CD4-positive, alpha-beta memory T cell (primary cell): Measurements from ENCODE around the gene RTN4R. TPM values are rescaled to one million over a fixed set of nuclear protein-coding genes. Genes with fewer than 3 reads are reported as not detected.

Source experiments
- CTCF ChIA-PET: fragments of 350-600 bp; sonication (Branson Sonifier 250); formaldehyde crosslinking; loops from one replicate; lab custom pipeline; 2021; ENCODE audit warnings: inconsistent platforms; ENCODE audit not compliant: partially characterized antibody; lab: Charles Lee
- POLR2A ChIA-PET: fragments of 350-600 bp; sonication (Branson Sonifier 250); formaldehyde crosslinking; loops from one replicate; lab custom pipeline; 2021; ENCODE audit not compliant: partially characterized antibody; lab: Charles Lee
- DNase-seq, 5 donors: peaks; one replicate each; pipeline versions ENCODE4 v3.0.0 to v3.0.0-alpha.2; 2020 to 2022; ENCODE audit warnings: mixed read lengths in 1 of 5
- H3K27ac ChIP-seq: one replicate; pipeline ENCODE4 v1.7.0; 2013; ENCODE audit warnings: low read depth, low read length
- H3K27me3 ChIP-seq: 2 replicates; pipeline ENCODE4 v1.7.0; 2013; ENCODE audit warnings: mild to moderate bottlenecking, low read length, moderate library complexity; ENCODE audit not compliant: insufficient read depth
- H3K36me3 ChIP-seq: 2 replicates; pipeline ENCODE4 v1.7.0; 2013; ENCODE audit warnings: mild to moderate bottlenecking, low read length, moderate library complexity; ENCODE audit not compliant: insufficient read depth
- H3K4me1 ChIP-seq: 2 replicates; pipeline ENCODE4 v1.7.0; 2013; ENCODE audit warnings: mild to moderate bottlenecking, low read length, moderate library complexity; ENCODE audit not compliant: insufficient read depth
- H3K4me3 ChIP-seq, 2 donors: one replicate each; pipeline ENCODE4 v1.7.0; 2013; ENCODE audit warnings: low read length in 2 of 2, mild to moderate bottlenecking in 1 of 2
- H3K9me3 ChIP-seq, 2 donors: one replicate each; pipeline ENCODE4 v1.7.0; 2013; ENCODE audit warnings: low read length in 2 of 2, control low read depth in 1 of 2; ENCODE audit not compliant: control insufficient read depth in 1 of 2
- H3K27ac Mint-ChIP-seq, 7 donors: one replicate each; pipeline ENCODE4 v1.8.0; 2020 to 2021; ENCODE audit warnings: mixed read lengths in 7 of 7, mild to moderate bottlenecking in 6 of 7, inconsistent platforms in 3 of 7, moderate library complexity in 3 of 7
- H3K27me3 Mint-ChIP-seq, 2 donors: one replicate each; pipeline ENCODE4 v1.8.0; 2020 to 2021; ENCODE audit warnings: mixed read lengths in 2 of 2
- H3K36me3 Mint-ChIP-seq, 2 donors: one replicate each; pipeline ENCODE4 v1.8.0; 2020 to 2021; ENCODE audit warnings: mixed read lengths in 2 of 2, inconsistent platforms in 1 of 2, mild to moderate bottlenecking in 1 of 2
- H3K4me1 Mint-ChIP-seq, 4 donors: one replicate each; pipeline ENCODE4 v1.8.0; 2020 to 2021; ENCODE audit warnings: mixed read lengths in 4 of 4, mild to moderate bottlenecking in 1 of 4
- H3K4me3 Mint-ChIP-seq, 8 donors: one replicate each; pipeline ENCODE4 v1.8.0; 2020 to 2021; ENCODE audit warnings: mixed read lengths in 8 of 8, mild to moderate bottlenecking in 7 of 8, moderate library complexity in 6 of 8, inconsistent platforms in 3 of 8
- H3K9me3 Mint-ChIP-seq, 8 donors: one replicate each; pipeline ENCODE4 v1.8.0; 2020 to 2021; ENCODE audit warnings: mixed read lengths in 8 of 8, mild to moderate bottlenecking in 5 of 8, inconsistent platforms in 3 of 8, moderate library complexity in 1 of 8
- intact Hi-C: fragments of 100-400 bp; cut with micrococcal nuclease; formaldehyde crosslinking; loops from one replicate; pipeline ENCODE4 v1.15.1; 2023
- polyA plus RNA-seq, 2 donors: library from polyadenylated mRNA; unstranded; fragments of 300-500 nt; fragmentation: Illumina TruSeq; gene quantifications; one replicate each; pipeline ENCODE4 v1.2.3, GENCODE V29; 2021
- total RNA-seq, 2 experiments: library from RNA; stranded (reverse); gene quantifications; one replicate each; pipeline ENCODE4 v1.2.3, GENCODE V29; 2021

RTN4R gene
- total and polyA plus RNA-seq, 4 experiments from 2014 or later = 1.7 to 6.3 (median 2.4) TPM

DNA sequence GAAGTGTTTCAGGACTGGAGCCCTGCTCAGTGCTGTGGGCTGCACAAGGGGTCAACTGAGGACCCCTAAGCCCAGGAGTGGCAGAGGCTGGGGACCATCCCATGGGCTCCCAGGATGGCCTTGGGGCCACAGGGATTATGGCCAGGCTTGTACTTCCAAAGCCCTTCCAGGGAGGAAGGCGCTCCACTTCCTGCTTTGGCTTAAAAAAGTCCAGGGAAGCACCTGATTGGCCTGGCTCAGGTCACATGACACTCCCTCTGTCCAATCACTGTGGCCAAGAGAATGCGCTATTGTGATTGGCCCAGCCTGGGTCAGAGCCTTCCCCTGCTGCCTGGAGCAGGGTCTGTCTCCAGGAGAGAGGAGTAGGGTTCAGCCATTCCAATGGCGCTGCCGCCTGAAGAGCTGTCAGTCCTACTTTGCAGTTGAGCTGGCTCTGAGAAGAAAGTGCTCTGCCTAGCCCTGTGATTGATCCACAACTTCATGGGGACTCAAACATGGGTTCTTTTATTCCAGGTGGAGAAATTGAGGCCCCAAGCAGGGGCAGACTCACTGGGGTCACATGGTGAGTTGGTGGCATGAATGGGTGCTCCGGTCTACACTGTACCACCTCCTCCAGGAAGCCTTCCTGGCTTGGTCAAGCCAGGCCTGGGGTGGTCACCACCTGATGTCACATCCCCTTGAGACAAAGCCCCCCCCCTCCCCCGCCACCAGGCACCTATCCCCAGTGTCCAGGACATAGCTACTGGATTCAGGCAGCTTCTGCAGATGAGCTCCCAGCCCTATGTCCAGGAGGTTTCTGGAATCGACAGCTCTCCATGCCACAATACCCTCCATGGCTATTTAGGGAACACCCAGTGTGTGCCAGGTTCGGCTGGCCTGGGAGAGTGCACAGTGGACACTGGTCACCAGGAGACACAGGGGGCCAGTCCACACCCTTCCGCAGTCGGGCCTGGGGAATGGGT lies 48.2 kb downstream of the RTN4R start:
- no peaks in the 10 kb centered on the region for H3K36me3 Mint-ChIP-seq
- Histone ChIP-seq H3K9me3 (no peaks in the 10 kb centered on the region), H3K36me3 (no peaks in the 10 kb centered on the region), H3K27me3 (no peaks in the 10 kb centered on the region), H3K27ac (no peak overlapping the region), H3K4me1 (no peaks in the 10 kb centered on the region), H3K4me3 (no peak overlapping the region)
- no peak overlapping the region for H3K4me3 Mint-ChIP-seq
- H3K27ac Mint-ChIP-seq = no peak overlapping the region
- DNase-seq = no peak
- no peaks in the 10 kb centered on the region for H3K4me1 Mint-ChIP-seq
- POLR2A ChIA-PET = no interaction called here
- peaks cover 5% of the 10 kb centered on the region in 2 donors for H3K27me3 Mint-ChIP-seq
- CTCF ChIA-PET = no interaction called here
- H3K9me3 Mint-ChIP-seq = no peaks in the 10 kb centered on the region
- intact Hi-C loops = no loop called here

- H3K27ac Mint-ChIP-seq = no peak overlapping the region
- intact Hi-C loops = no loop called here
- no peaks in the 10 kb centered on the region for H3K9me3 Mint-ChIP-seq
- H3K36me3 Mint-ChIP-seq = no peaks in the 10 kb centered on the region
- H3K27me3 ChIP-seq = no peaks in the 10 kb centered on the region
- no peak overlapping the region for H3K4me3 ChIP-seq
- no peak overlapping the region for H3K4me3 Mint-ChIP-seq
- no peaks in the 10 kb centered on the region for H3K4me1 Mint-ChIP-seq
- H3K27ac ChIP-seq = no peak overlapping the region
- H3K27me3 Mint-ChIP-seq = peaks cover 5% of the 10 kb centered on the region in 2 donors
- H3K9me3 ChIP-seq = no peaks in the 10 kb centered on the region
- no peaks in the 10 kb centered on the region for H3K36me3 ChIP-seq
- CTCF ChIA-PET = no interaction called here
- DNase-seq = no peak
- no peaks in the 10 kb centered on the region for H3K4me1 ChIP-seq
- POLR2A ChIA-PET = no interaction called here
Measured at GRCh38 chr22:20218987-20219386, 49.1 kb downstream of the RTN4R start.

DNA sequence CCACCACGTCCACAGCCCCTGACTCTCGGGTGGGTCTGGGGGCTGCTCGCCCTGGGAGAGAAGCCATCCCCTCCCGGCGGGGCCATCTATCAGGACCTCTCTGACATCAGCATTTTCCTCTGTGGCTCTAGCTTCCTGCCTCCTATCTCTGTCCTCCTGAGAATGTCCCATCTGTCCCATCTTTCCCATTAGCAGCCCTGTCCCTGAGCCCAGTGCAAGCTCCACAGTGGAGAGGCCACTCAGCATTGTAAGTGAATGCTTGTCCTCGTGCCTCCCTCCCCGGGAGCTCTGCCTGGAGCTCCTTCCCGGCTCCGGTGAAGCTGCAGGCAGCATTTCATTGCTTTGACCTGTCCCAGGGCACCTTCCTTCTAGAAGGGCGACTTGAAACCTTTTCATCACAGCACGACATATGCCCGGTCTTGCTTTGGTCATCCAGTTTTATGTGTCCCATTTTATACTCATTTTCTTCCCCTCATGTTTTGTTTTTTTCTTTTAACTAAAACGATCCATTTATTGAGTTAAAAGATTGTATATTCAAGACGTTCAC lies 49.7 kb downstream of the RTN4R start:
- H3K36me3 ChIP-seq = no peaks in the 10 kb centered on the region
- intact Hi-C loops = no loop called here
- DNase-seq = no peak
- no peaks in the 10 kb centered on the region for H3K27me3 ChIP-seq
- H3K4me1 ChIP-seq = no peaks in the 10 kb centered on the region
- Mint-ChIP-seq H3K36me3 (no peaks in the 10 kb centered on the region), H3K4me1 (no peaks in the 10 kb centered on the region), H3K27me3 (peaks cover 5% of the 10 kb centered on the region in 2 donors), H3K9me3 (no peaks in the 10 kb centered on the region), H3K27ac (peak overlapping the region in 1 of 7 donors; percentile 43), H3K4me3 (no peak overlapping the region)
- no peaks in the 10 kb centered on the region for H3K9me3 ChIP-seq
- CTCF ChIA-PET = no interaction called here
- no peak overlapping the region for H3K4me3 ChIP-seq
- H3K27ac ChIP-seq = no peak overlapping the region
- POLR2A ChIA-PET = no interaction called here

GRCh38 chr22:20217563-20217962 lies 50.6 kb downstream of the RTN4R start:
- CTCF ChIA-PET = no interaction called here
- Mint-ChIP-seq H3K9me3 (no peaks in the 10 kb centered on the region), H3K27me3 (peaks cover 5% of the 10 kb centered on the region in 2 donors), H3K36me3 (no peaks in the 10 kb centered on the region), H3K27ac (no peak overlapping the region), H3K4me1 (peaks cover 0 to 1% (median under 1%) of the 10 kb centered on the region in 4 donors), H3K4me3 (no peak overlapping the region)
- H3K4me1 ChIP-seq = no peaks in the 10 kb centered on the region
- intact Hi-C loops = no loop called here
- no peak overlapping the region for H3K4me3 ChIP-seq
- H3K9me3 ChIP-seq = no peaks in the 10 kb centered on the region
- POLR2A ChIA-PET = no interaction called here
- no peak for DNase-seq
- no peak overlapping the region for H3K27ac ChIP-seq
- no peaks in the 10 kb centered on the region for H3K36me3 ChIP-seq
- H3K27me3 ChIP-seq = no peaks in the 10 kb centered on the region

DNA sequence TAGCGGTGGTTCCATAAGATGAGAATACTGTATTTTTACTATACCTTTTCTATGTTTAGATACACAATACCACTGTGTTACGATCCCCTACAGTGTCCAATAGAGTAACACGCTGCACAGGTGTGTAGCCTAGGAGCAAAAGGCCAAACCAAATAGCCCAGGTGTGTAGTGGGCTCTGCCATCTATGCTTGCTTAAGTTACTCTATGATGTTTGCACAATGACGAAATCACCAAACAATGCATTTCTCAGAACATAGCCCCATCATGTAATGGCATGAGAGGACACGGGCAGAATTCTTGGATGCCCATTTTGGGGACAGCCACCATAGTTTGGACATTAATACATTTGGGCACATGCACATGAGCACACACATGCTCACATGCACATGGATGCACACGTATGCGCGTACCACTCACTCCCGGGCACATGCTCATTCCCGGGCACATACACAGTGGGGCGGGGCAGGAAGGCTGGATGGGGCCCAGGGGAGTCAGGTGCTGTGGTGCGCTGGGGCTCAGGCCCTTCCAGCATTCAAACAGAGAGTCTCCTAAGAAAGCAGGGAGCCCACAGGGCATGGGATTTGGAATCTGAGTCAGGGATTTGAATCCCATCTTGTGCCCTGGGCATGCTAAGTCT lies 51.1 kb downstream of the RTN4R start:
- Mint-ChIP-seq H3K27me3 (peaks cover 5% of the 10 kb centered on the region in 2 donors), H3K9me3 (no peaks in the 10 kb centered on the region), H3K4me3 (no peak overlapping the region), H3K4me1 (peaks cover 0 to 5% (median 4%) of the 10 kb centered on the region in 4 donors), H3K27ac (no peak overlapping the region), H3K36me3 (no peaks in the 10 kb centered on the region)
- DNase-seq = no peak
- intact Hi-C loops = no loop called here
- no peaks in the 10 kb centered on the region for H3K4me1 ChIP-seq
- POLR2A ChIA-PET = no interaction called here
- no peaks in the 10 kb centered on the region for H3K36me3 ChIP-seq
- no peak overlapping the region for H3K27ac ChIP-seq
- H3K27me3 ChIP-seq = no peaks in the 10 kb centered on the region
- no peaks in the 10 kb centered on the region for H3K9me3 ChIP-seq
- H3K4me3 ChIP-seq = no peak overlapping the region
- CTCF ChIA-PET = no interaction called here

DNA sequence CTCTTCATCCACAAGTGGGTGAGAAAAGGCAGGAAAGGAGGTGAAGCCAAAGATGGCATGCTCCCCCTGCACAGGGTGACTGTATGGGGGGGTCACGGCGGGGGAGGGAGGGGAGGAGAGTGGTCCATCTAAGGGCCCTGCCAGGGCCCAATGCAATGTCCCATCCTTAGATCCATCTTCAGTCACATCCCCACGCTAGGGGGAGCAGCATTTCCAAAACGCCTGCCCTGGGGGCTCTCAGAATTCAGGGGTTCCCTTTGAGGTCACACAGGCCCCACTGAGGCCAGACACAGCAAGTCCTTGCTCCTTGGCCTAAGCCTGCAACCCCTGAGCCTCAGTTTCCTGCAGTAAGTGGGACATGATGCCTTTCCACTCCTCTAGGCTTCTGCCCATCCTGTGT lies 52.4 kb downstream of the RTN4R start:
- Histone ChIP-seq H3K36me3 (no peaks in the 10 kb centered on the region), H3K9me3 (no peaks in the 10 kb centered on the region), H3K4me3 (no peak overlapping the region), H3K27ac (no peak overlapping the region), H3K27me3 (no peaks in the 10 kb centered on the region), H3K4me1 (no peaks in the 10 kb centered on the region)
- Mint-ChIP-seq H3K4me3 (no peak overlapping the region), H3K9me3 (no peaks in the 10 kb centered on the region), H3K4me1 (peaks cover 0 to 5% (median 4%) of the 10 kb centered on the region in 4 donors), H3K27ac (no peak overlapping the region), H3K27me3 (peaks cover 5% of the 10 kb centered on the region in 2 donors), H3K36me3 (no peaks in the 10 kb centered on the region)
- intact Hi-C loops = no loop called here
- DNase-seq = no peak
- POLR2A ChIA-PET = interaction anchor here (1.4 kb wide), 1 partner anchor 29 kb away, joined by 3 read pairs; no protein-coding TSS in a partner anchor
- CTCF ChIA-PET = no interaction called here

DNA sequence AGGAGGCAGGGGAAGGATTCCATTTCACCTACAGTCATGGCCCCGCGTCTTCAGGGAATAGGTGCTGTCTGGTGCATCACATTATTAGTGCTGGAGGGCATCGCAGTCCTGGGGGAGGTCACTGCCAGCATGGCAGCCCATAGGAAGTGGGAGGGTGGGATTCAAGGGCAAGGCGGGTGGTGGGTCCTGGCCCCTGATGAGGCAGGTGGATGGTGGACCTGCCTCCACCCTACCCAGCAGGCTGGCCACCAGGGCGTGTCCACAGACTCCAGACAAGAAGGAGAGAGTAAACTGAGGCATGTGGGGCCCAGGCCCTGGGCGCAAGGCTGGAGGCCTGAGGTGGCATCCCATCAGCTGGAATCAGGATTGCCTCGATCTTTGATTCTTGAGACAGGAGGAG lies 53.3 kb downstream of the RTN4R start:
- Mint-ChIP-seq H3K9me3 (no peaks in the 10 kb centered on the region), H3K27me3 (peaks cover 5% of the 10 kb centered on the region in 2 donors), H3K4me3 (no peak overlapping the region), H3K27ac (no peak overlapping the region), H3K4me1 (peaks cover 0 to 5% (median 4%) of the 10 kb centered on the region in 4 donors), H3K36me3 (no peaks in the 10 kb centered on the region)
- H3K36me3 ChIP-seq = no peaks in the 10 kb centered on the region
- intact Hi-C loops = no loop called here
- CTCF ChIA-PET = no interaction called here
- no peaks in the 10 kb centered on the region for H3K9me3 ChIP-seq
- H3K4me3 ChIP-seq = no peak overlapping the region
- POLR2A ChIA-PET = interaction anchor here (1.4 kb wide), 1 partner anchor 30 kb away, joined by 3 read pairs; no protein-coding TSS in a partner anchor
- DNase-seq = no peak
- H3K27ac ChIP-seq = no peak overlapping the region
- no peaks in the 10 kb centered on the region for H3K27me3 ChIP-seq
- no peaks in the 10 kb centered on the region for H3K4me1 ChIP-seq
